PC-9 (cell line): ENCODE data around the gene NHS.

Experiments
- CTCF ChIP-seq: fragments of 200-600 bp; sonication (generic); conservative IDR thresholded peaks from 2 replicates; pipeline ENCODE4 v1.6.1; 2017; ENCODE audit warnings: mixed run types, antibody characterized with exemption, mild to moderate bottlenecking, moderate library complexity
- EZH2 ChIP-seq: fragments of 200-600 bp; sonication (generic); IDR thresholded peaks from 2 replicates; pipeline ENCODE4 v1.8.0; 2017; ENCODE audit warnings: antibody characterized with exemption, low read depth

GRCh38 chrX:17721715-17722114 lies 346.7 kb downstream of the NHS start:
- no peak for TF ChIP-seq CTCF
- TF ChIP-seq EZH2: no peak
